D721Med (cell line): ENCODE data around the gene SLC25A18.
"Not testable (repeated sequence)": the region's sequence is repeated elsewhere in the genome, so short reads cannot be mapped to it uniquely, and the experiment has no call there.

Source experiments
- DNase-seq: peaks from one replicate; pipeline ENCODE4 v3.0.0; 2011; ENCODE audit warnings: low spot score; ENCODE audit not compliant: insufficient read length
- FAIRE-seq: peaks from 2 replicates; lab custom pipeline; 2011; peaks lifted over from hg19 to GRCh38; lab: Jason Lieb, UNC
- TF ChIP-seq, protein P1 (sequence below): IDR thresholded peaks from 2 replicates; pipeline ENCODE4 v1.5.1; 2012; ENCODE audit warnings: mild to moderate bottlenecking, control low read depth; ENCODE audit not compliant: insufficient read depth; ENCODE audit errors: missing control alignments

Gene SLC25A18

DNA sequence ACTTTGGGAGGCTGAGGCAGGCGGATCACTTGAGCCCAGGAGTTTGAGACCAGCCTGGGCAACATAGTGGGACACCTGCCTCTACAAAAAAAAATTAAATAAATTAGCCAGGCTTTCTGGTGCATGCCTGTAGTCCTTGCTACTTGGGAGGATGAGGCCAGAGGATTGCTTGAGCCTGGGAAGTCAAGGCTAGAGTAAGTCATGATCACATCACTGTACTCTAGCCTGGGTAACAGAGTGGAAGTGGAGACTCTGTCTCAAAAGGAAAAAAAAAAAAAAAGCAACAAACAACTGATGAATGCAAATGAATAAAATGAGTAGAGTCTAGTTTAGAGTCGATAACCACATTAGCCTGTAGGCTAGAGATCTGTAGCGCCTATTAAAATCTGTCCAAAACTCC lies 71.4 kb downstream of the SLC25A18 start:
- DNase-seq: no peak
- no peak for FAIRE-seq
- TF ChIP-seq, protein P1, sequence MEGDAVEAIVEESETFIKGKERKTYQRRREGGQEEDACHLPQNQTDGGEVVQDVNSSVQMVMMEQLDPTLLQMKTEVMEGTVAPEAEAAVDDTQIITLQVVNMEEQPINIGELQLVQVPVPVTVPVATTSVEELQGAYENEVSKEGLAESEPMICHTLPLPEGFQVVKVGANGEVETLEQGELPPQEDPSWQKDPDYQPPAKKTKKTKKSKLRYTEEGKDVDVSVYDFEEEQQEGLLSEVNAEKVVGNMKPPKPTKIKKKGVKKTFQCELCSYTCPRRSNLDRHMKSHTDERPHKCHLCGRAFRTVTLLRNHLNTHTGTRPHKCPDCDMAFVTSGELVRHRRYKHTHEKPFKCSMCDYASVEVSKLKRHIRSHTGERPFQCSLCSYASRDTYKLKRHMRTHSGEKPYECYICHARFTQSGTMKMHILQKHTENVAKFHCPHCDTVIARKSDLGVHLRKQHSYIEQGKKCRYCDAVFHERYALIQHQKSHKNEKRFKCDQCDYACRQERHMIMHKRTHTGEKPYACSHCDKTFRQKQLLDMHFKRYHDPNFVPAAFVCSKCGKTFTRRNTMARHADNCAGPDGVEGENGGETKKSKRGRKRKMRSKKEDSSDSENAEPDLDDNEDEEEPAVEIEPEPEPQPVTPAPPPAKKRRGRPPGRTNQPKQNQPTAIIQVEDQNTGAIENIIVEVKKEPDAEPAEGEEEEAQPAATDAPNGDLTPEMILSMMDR: no peak

DNA sequence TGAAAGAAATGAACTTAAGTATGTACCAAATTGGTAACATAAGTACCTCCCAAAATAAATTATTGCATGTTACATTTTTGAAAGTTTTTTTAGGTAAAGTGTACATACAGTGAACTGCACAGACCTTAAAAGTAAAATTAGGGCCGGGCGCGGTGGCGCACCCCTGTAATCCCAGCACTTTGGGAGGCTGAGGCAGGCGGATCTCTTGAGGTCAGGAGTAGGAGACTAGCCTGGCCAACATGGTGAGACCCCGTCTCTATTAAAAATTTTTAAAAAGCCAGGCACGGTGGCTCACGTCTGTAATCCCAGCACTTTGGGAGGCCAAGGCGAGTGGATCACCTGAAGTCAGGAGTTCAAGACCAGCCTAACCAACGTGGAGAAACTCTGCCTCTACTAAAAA lies 73.6 kb downstream of the SLC25A18 start:
- DNase-seq, FAIRE-seq: not testable (repeated sequence)

DNA sequence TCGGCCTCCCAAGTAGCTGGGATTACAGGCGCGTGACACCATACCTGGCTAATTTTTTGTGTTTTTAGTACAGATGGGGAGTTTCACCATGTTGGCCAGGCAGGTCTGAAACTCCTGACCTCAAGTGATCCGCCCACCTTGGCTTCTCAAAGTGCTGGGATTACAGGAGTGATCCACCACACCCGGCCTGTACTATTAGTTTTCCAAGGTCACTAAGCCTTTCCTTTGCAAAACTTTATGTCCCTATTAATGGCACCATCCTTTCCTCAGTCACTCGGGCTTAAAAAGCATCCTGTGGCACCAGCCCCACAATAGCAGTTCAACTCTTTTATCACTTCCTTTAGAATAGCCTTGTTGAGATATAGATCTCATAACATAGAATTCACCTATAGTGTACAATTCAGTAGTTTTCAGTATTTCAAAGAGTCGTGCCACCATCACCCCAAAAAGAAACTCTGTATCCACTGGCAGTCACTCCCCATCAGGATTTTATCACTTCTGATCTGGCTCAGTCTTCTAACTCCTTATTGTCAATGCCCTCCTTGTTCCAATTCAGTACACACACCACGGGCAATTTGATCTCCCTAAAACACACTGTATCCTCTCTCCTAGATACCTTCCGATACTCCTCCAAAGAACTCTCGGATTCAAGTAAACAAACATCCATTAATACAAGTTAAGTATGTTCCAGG lies 74.3 kb downstream of the SLC25A18 start:
- TF ChIP-seq, protein P1: no peak
- no peak for DNase-seq
- no peak for FAIRE-seq

DNA sequence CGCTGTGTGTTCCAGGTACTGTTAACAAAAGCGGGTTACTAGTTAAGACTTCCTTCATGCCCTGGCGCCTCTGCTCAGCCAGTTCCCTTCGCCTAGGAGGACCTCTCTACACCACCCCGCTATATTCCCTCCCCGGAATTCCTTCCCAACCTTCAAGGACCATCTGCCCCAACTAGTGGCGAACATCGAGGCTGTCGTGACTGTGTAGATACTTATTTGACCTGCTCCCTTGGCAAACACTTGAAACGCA lies 74.8 kb downstream of the SLC25A18 start:
- no peak for FAIRE-seq
- DNase-seq: peak; percentile 35
- TF ChIP-seq, protein P1: no peak

DNA sequence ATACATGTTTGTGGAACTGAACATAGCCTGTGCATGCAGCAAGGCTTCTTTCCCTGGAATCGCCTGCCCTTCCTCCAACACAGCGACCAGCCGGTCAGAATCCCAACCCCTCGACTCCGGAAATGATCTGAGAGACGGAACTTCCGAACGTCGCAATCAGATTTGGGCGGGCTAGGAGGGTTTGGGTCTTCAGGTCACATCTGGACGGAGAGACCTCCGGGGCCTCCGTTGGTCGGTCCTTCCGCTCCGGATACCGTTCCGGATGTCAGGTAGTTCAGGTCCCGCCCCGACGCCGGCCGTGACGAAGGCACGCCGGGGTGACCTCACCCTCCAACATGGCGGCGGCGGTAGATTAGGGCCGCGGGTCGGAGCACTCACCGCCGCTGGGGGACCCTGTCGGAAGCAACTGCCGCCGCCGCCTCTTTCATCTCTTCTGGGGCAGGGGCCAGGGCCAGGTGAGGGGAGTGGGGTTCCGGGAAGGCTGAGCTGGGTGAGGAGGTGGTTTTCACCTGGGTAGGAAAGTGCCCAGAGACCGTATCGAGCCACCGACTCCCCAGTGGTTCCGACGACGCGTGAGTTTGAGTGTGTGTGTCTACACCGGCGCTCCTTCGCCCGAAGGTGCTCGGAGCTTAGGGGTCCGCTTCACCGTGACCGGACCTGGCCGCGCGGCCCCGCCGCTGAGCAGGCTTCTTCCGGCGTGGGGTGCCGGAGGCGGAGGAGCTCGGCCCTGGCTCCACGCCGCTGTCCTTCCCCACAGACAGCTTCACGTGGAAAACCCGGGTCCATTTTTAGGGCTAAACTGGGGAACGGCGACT lies 75.3 kb downstream of the SLC25A18 start, which contains the start of gene BCL2L13:
BCL2L13 (plus strand) TSS at position 326 of the 815 bp plus-strand sequence. CDS start 16,955 bp downstream, outside the sequence.
- TF ChIP-seq, protein P1: no peak
- DNase-seq (peak; percentile 82), FAIRE-seq (no peak)

DNA sequence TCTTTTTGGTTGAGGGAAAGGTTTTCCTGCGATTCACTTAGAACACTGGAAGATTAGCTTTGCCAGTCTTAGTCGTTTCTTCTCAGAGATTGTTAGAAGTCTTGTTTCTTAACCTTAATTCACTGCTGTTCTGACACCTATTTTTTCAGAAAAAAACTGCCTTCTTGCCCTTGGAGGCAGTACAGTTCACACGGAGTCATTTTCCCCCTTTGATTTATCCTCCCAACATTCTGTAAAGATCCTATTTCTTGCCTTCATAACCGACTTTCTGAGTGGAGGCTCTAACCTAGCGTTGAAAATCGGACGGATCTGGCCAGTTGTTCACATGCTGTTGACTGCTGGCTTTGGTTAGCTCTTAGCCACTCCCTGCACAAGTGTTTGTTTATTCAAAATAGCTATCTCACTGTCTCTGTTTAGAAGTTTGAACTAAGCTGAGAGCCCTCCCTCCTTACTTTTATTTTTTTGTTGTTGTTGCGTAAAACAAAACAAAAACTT lies 76.0 kb downstream of the SLC25A18 start:
- DNase-seq (no peak), FAIRE-seq (no peak)
- TF ChIP-seq, protein P1: no peak
